WI38 (cell line): ENCODE data around the gene RPL22.

Source experiments
- H3K4me3 ChIP-seq: 2 replicates; pipeline ENCODE4 v1.5.1; 2011; ENCODE audit warnings: low read depth, mild to moderate bottlenecking, control low read depth, low read length
- TF ChIP-seq, protein P1 (sequence below): IDR thresholded peaks from 2 replicates; pipeline ENCODE4 v1.5.1; 2012; ENCODE audit warnings: low read depth, mild to moderate bottlenecking, control low read depth, low read length

Gene RPL22

DNA sequence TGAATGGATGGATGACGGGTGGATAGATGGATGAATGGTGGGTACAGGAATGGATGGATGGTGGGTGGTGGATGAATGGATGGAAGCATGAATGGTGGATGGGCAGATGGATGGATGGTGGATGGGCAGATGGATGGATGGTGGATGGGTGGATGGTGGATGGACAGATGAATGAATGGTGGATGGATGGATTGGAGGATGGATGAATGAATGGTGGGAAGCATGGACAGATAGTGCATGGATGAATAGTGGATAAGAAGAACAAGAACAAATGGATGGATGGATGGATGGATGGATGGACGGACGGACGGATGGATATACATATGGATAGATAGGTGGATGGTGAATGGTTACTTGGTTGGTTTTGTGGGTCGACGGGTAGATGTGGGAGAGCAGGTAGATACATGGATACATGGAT, 24.0 kb downstream of the RPL22 start:
- no peak overlapping the region for H3K4me3 ChIP-seq
- TF ChIP-seq, protein P1, sequence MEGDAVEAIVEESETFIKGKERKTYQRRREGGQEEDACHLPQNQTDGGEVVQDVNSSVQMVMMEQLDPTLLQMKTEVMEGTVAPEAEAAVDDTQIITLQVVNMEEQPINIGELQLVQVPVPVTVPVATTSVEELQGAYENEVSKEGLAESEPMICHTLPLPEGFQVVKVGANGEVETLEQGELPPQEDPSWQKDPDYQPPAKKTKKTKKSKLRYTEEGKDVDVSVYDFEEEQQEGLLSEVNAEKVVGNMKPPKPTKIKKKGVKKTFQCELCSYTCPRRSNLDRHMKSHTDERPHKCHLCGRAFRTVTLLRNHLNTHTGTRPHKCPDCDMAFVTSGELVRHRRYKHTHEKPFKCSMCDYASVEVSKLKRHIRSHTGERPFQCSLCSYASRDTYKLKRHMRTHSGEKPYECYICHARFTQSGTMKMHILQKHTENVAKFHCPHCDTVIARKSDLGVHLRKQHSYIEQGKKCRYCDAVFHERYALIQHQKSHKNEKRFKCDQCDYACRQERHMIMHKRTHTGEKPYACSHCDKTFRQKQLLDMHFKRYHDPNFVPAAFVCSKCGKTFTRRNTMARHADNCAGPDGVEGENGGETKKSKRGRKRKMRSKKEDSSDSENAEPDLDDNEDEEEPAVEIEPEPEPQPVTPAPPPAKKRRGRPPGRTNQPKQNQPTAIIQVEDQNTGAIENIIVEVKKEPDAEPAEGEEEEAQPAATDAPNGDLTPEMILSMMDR: no peak

DNA sequence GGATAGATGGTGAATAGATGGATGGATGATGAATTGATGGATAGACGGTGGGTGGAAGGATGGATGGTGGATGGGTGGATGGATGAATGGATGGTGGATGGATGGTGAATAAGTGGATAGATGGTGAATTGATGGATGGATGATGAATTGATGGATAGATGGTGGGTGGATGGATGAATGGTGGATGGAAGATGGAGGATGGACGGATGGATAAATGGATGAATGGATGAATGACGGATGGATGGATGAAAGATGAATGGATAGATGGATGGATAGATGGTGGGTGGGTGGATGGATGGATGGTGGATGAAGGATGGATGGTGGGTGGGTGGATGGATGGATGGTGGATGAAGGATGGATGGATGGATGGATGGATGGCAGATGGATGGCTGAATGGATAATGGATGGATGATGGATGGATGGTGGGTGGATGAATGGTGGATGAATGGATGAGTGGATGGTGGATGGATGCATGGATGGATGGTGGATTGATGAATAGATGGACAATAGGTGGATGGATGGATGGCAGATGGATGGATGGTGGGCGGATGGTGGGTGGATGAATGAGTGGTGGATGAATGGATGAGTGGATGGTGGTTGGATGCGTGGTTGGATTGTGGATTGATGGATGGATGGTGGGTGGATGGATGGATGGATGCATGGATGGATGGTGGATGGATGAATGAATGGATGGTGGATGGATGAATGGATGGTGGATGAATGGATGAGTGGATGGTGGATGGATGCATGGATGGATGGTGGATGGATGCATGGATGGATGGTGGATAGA, 24.6 kb downstream of the RPL22 start:
- no peak overlapping the region for H3K4me3 ChIP-seq
- TF ChIP-seq, protein P1: no peak

DNA sequence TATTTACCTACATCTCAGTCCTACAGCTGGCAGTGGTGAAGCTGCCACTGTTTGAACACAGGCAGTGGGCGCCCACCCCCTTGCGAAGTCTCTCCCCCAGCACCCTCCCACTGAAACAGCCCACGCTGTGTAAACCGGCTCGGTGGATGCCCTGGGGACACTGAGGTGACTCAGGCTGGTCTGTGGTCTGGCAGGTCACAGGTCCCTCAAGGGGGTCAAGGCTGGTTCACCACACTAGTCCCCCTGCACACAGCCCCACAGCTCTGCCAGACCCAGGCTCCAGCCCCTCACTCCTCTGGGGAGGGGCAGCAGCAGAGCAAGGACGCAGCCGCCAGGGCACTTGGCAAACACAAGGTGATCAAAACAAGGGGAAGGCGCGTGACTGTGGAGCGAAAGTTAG, 26.8 kb downstream of the RPL22 start:
- H3K4me3 ChIP-seq: no peak overlapping the region
- TF ChIP-seq, protein P1: no peak

DNA sequence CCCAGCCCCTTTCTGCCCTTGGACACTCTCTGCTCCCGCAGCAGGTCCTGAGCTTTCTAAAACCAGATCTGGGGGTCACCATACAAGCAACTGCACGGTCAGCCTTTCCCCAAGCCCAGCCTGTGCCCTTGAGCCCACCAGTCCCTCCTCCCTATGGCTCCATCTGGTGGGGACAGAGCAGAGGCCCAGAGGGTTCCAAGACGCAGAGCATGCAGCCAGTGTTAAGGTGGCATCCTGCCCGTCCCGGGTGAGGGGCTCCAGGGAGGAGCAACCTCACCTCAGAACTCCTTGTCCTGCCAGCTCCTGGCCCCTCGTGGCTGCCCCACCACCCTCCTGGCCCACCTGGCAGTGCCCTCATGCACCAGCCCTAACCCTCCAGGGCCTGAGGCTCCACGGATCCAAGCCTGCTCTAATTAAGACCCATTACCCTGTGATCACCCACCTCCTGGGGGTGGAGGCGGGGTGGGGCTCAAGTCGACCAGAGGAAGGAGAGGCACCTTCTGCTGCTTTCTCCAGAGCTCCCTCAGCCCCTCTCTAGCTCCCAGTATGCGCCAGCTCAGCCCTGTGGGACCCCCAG, 27.8 kb downstream of the RPL22 start:
- H3K4me3 ChIP-seq: no peak overlapping the region
- TF ChIP-seq, protein P1: peak; percentile 32; the same call in 1 of the 2 replicates

DNA sequence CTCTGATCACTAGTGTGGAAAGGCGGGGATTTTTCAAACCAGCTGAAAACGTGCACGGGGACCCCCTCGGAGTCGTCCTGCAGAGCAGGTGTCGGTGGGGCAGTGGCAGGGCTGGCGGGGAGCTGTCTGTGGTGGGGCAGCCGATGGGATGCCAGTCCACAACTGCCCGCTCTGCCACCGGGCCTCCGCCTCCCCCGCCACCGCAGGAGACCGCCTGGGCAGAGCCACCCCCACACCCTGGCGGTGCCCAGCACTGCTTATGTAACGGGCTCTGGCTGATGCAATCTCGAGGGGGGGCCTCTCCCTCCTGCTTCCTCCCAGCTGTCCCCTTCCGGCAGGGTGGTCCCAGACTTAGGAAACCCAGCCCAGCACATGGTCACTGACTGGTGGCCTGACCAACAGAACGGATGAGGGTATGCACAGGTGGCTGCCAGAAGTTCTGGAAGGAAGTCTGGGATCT, 28.6 kb downstream of the RPL22 start:
- TF ChIP-seq, protein P1: no peak
- no peak overlapping the region for H3K4me3 ChIP-seq

DNA sequence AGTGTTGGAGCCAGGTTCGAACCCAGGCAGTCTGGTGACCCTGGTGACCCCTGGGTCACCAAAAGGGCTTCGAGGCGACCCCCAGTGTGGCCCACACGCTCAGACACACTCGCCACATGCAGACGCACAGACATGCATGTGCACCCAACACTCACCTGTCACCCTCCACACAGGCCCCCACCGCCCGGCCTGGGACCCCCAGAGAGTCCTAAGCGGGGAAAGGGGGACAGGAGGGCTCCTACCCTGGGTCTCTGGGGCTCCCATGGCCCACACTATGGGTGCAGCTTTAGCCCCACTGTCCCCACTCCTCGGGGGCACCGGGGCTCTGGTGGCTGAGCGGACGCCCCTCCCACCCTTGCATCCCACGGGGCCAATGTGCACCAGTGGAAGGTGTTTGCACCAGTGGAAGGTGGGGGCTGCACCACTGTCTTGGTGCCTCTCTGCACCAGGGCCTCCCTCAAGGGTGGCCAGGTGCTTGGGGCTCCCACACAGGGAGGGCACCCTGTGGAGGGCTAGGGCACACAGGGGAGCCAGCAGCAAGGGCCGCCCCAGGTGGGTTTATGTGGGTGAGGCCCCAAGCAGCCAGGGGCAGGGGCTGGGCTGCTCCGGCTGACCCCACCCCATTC, 29.2 kb downstream of the RPL22 start:
- TF ChIP-seq, protein P1: no peak
- H3K4me3 ChIP-seq: no peak overlapping the region
